Measurements from ENCODE around the gene LRPPRC. TPM values are rescaled to one million over a fixed set of nuclear protein-coding genes. Genes with fewer than 3 reads are reported as not detected.

The LRPPRC gene
- total and polyA plus RNA-seq, 5 donors: 32.0 to 83.6 (median 75.1) TPM

DNA sequence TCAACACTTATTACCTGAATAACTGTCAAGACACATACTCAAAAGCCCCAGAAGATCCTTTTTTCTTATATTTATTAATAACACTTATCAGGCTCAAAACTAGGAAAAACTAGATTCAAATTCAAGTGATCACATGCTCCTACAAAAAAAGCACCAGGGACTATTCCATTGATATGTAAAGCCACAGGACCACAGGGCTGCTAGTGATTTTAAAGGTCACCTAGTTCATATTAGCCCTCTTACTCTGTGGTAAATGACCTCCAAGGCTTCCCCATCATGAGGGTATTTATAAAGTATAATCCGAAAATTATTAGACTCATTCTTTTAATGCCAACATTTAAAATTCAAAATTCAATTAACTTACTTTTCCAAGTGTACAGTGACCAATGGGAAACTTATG lies 52.5 kb downstream of the LRPPRC start:
- WGBS: 95% methylated on average over 1 of the region's 1 CpG
- H3K4me3 ChIP-seq (ENCODE audit: low read length): no peak overlapping the region
- ATAC-seq: no peak
- intact Hi-C loops (cut with DNase I): no loop called here
- H3K4me1 ChIP-seq (ENCODE audit: control insufficient read depth, insufficient read depth, low read length): no peaks in the 10 kb centered on the region
- H3K27me3 ChIP-seq (ENCODE audit: control insufficient read depth, insufficient read depth): no peaks in the 10 kb centered on the region
- H3K9me3 ChIP-seq (ENCODE audit: control insufficient read depth, low read length): no peaks in the 10 kb centered on the region
- no peak overlapping the region for H3K27ac ChIP-seq (ENCODE audit: low read length)
- DNase-seq: no peak

DNA sequence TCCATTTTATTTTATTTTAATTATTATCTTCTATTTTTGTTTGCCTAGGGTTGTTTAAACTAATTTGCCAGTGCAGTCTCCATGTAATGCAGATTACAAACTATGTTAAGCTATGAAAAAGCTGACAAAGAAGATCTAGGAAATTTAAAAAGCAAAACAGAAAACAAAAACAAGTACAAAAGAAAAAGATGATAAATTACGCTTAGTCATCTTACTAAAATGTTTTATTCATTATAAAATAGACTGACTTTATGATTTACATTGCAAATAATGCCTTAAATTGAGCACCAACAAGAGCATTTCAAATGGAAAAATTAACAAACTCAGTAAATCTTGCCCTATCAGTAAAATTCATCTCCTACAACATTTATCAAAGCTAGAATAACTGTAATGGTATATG lies 52.9 kb downstream of the LRPPRC start:
- ATAC-seq: no peak
- Histone ChIP-seq H3K27me3 (ENCODE audit: control insufficient read depth, insufficient read depth) (no peaks in the 10 kb centered on the region), H3K4me1 (ENCODE audit: control insufficient read depth, insufficient read depth, low read length) (no peaks in the 10 kb centered on the region), H3K4me3 (ENCODE audit: low read length) (no peak overlapping the region), H3K9me3 (ENCODE audit: control insufficient read depth, low read length) (no peaks in the 10 kb centered on the region), H3K27ac (ENCODE audit: low read length) (no peak overlapping the region)
- intact Hi-C loops (cut with DNase I): no loop called here
- DNase-seq: no peak
- 95% methylated on average over 1 of the region's 1 CpG for WGBS

DNA sequence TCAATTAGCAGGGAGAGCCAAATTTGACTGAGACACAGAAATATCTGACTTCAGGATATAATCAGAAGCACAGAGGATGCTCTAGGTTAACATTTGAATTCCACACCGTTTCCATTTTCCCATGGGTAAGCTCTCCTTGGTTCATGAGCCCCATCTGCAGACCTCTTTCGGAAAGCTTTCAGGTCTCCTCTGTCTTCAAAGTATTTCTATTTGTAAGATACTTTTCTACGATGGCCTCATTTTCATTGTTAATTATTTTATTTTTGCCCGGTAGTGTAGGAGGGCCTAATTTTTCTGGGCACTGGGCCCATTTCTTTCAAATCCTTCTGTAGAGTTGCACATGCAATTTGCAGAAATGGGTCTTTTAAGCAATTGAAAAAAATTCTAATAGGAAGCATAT lies 53.8 kb downstream of the LRPPRC start:
- H3K27ac ChIP-seq (ENCODE audit: low read length): no peak overlapping the region
- 48% methylated on average over 4 of the region's 4 CpGs for WGBS
- H3K27me3 ChIP-seq (ENCODE audit: control insufficient read depth, insufficient read depth): no peaks in the 10 kb centered on the region
- ATAC-seq: no peak
- no peak overlapping the region for H3K4me3 ChIP-seq (ENCODE audit: low read length)
- DNase-seq: no peak
- no peaks in the 10 kb centered on the region for H3K4me1 ChIP-seq (ENCODE audit: control insufficient read depth, insufficient read depth, low read length)
- H3K9me3 ChIP-seq (ENCODE audit: control insufficient read depth, low read length): no peaks in the 10 kb centered on the region
- intact Hi-C loops (cut with DNase I): no loop called here

DNA sequence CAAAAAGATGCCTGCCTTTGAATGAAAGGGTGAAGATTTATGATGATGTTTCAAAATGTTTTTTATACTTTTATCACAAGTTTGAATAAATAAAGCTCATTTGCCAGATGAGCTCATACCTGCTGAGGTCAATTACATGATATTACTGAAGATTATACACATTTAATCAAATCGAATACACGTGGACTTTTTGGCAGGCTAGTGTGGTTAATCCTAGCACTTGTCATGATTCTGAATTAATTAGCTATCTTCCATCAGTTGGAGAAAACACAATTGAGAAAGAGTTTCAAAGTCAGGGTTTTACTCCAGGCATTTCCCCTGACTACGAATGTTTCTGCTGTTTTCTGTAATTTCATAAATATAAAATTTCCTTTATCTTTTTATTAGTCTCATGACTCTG lies 54.4 kb downstream of the LRPPRC start:
- Histone ChIP-seq H3K9me3 (ENCODE audit: control insufficient read depth, low read length) (no peaks in the 10 kb centered on the region), H3K27me3 (ENCODE audit: control insufficient read depth, insufficient read depth) (no peaks in the 10 kb centered on the region), H3K4me3 (ENCODE audit: low read length) (no peak overlapping the region), H3K27ac (ENCODE audit: low read length) (no peak overlapping the region), H3K4me1 (ENCODE audit: control insufficient read depth, insufficient read depth, low read length) (no peaks in the 10 kb centered on the region)
- 70% methylated on average over 3 of the region's 3 CpGs for WGBS
- ATAC-seq (no peak), DNase-seq (no peak)
- intact Hi-C loops (cut with DNase I): no loop called here

DNA sequence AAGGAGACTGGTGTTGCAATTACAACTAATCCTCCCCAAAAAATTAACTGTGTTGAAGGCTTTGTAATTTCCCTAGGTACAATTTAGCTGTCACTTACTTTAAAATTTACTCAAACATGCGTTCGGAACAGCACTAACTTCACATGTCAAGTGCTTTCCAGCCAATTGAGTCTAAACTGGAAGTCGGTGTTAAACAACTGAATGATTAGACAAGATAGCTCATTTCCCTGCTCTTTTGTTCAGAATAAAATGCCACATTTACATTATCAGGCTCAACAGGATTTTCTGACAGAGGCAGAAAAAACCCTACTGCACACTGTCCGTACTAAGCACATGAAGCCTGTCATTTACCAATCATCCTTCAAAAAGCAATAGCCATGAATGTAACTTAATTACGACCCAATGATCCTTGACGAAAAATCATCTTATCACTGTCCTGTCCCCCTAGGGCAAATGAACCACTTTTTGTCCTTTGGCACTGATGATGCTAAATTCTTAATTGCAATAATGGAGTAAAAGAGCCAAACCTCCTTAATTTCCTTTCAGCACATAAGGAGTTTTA lies 56.0 kb downstream of the LRPPRC start:
- intact Hi-C loops (cut with DNase I): no loop called here
- no peaks in the 10 kb centered on the region for H3K27me3 ChIP-seq (ENCODE audit: control insufficient read depth, insufficient read depth)
- H3K9me3 ChIP-seq (ENCODE audit: control insufficient read depth, low read length): no peaks in the 10 kb centered on the region
- H3K4me1 ChIP-seq (ENCODE audit: control insufficient read depth, insufficient read depth, low read length): no peaks in the 10 kb centered on the region
- DNase-seq: no peak
- no peak for ATAC-seq
- H3K27ac ChIP-seq (ENCODE audit: low read length): no peak overlapping the region
- WGBS: 89% methylated on average over 6 of the region's 6 CpGs
- H3K4me3 ChIP-seq (ENCODE audit: low read length): no peak overlapping the region

DNA sequence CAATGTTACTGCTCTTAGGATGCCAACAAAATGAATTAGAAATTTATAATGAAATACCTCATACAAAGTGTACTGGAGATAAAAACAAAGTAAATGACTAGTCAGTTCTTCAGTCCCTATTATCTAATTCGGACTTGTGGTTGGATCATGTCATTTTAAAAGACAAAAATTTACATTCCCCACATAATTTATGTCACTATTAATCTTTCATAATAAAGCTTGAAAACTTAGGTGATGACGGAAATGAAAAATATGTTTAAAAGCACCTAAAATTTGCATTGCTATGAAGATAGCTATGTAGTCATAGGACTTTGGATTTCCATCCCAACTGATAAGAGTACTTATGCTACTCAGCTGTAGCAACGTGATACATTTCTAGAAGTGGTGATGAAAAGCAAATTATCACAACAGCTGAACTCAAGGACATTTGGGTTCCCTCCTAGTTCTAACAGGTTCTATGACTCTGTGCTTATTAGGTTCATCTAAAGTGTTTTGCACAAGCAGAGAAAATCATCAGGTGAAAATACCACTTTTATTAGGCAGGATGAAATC lies 58.4 kb downstream of the LRPPRC start:
- WGBS: 58% methylated on average over 3 of the region's 3 CpGs
- no peaks in the 10 kb centered on the region for H3K4me1 ChIP-seq (ENCODE audit: control insufficient read depth, insufficient read depth, low read length)
- no peak overlapping the region for H3K27ac ChIP-seq (ENCODE audit: low read length)
- no peaks in the 10 kb centered on the region for H3K9me3 ChIP-seq (ENCODE audit: control insufficient read depth, low read length)
- no peaks in the 10 kb centered on the region for H3K27me3 ChIP-seq (ENCODE audit: control insufficient read depth, insufficient read depth)
- no peak overlapping the region for H3K4me3 ChIP-seq (ENCODE audit: low read length)
- ATAC-seq (peak in 1 of 2 donors; percentile 48), DNase-seq (no peak)
- intact Hi-C loops (cut with DNase I): no loop called here

DNA sequence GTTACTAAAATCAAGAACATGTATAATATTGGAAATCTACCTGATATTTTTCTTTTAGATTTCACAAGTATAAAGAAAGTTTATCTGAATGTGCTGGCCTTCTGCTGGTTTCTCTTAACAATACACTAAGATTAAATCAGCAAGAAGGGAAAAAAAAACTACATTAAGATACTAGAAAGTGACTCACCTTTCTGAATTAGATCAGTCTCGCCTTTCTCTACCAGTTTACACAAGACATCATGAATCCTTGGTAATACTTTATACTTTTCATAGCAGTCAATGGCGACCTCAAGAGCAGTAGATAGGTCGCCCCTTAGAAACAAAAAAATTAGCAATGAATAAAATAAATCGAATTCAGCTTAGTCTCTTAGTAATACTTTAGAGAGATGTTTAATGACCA lies 61.2 kb downstream of the LRPPRC start:
- ATAC-seq: no peak
- DNase-seq: no peak
- Histone ChIP-seq H3K27me3 (ENCODE audit: control insufficient read depth, insufficient read depth) (no peaks in the 10 kb centered on the region), H3K27ac (ENCODE audit: low read length) (no peak overlapping the region), H3K4me1 (ENCODE audit: control insufficient read depth, insufficient read depth, low read length) (no peaks in the 10 kb centered on the region), H3K9me3 (ENCODE audit: control insufficient read depth, low read length) (no peaks in the 10 kb centered on the region), H3K4me3 (ENCODE audit: low read length) (no peak overlapping the region)
- intact Hi-C loops (cut with DNase I): no loop called here
- 95% methylated on average over 4 of the region's 4 CpGs for WGBS

DNA sequence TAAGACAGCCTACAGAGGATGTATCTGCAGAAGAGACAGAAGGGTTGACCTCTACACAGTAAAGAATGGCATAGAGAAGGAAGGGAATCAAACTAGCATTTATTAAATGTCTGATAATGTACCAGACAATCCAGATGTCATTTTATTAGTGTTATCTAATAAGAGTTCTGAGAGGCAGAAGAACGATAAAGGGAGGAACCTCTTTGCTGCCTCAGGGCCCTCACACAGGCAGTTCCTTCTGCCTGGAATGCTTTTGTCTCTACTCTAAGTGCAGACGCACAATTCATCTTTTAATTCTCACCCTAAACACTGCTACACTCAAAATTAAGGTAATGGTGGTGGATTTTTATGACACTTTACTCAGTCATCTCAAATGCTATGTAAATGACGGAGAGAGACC lies 64.5 kb downstream of the LRPPRC start:
- WGBS: 97% methylated on average over 3 of the region's 3 CpGs

DNA sequence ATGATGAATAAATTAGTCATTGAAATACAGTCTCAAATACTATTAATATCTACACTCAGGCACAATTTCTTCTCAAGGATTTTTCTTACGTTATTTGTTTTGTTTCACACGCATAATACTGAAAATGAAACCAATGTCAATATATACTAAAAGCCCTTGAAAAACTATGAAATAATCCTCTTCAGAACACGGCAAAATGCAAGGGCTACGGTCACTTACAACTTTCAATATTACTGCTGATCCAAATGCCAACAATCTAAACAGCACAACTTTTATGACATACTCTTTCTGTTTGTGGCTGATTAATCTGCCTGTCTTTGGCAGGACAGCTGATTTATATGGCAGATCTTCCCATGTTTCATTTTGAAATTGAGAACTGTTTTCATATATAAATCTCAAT lies 68.3 kb downstream of the LRPPRC start:
- intact Hi-C loops (cut with DNase I): no loop called here
- 94% methylated on average over 4 of the region's 4 CpGs for WGBS

More for the DNA sequence above, 64.5 kb downstream of the LRPPRC start:
- H3K27ac ChIP-seq (ENCODE audit: low read length): no peak overlapping the region
- no peaks in the 10 kb centered on the region for H3K27me3 ChIP-seq (ENCODE audit: control insufficient read depth, insufficient read depth)
- no peak overlapping the region for H3K4me3 ChIP-seq (ENCODE audit: low read length)
- intact Hi-C loops (cut with DNase I): no loop called here
- DNase-seq: no peak
- no peak for ATAC-seq
- H3K4me1 ChIP-seq (ENCODE audit: control insufficient read depth, insufficient read depth, low read length): no peaks in the 10 kb centered on the region
- H3K9me3 ChIP-seq (ENCODE audit: control insufficient read depth, low read length): no peaks in the 10 kb centered on the region

DNA sequence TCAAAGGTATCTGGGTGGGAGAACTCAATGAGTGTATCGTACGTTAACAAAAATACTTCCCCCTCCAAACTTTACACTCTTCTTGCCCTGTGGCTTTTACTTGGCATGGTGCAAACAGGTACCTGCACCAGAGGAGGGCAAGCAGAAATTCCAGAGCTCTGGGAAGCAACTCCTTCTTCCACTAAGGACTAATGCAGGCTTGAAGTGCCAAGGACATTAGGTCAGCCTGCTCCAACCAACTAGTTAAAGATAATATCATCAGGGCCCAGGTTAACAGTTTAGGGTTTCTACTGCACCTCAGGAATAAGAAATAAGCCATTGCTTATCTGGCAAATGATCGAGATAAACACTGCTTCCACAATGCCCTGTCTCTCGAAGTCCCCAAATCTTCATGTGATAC lies 70.4 kb downstream of the LRPPRC start:
- no peak for ATAC-seq
- WGBS: 87% methylated on average over 4 of the region's 4 CpGs
- intact Hi-C loops (cut with DNase I): no loop called here

More for the DNA sequence above, 68.3 kb downstream of the LRPPRC start:
- Histone ChIP-seq H3K9me3 (ENCODE audit: control insufficient read depth, low read length) (no peaks in the 10 kb centered on the region), H3K4me3 (ENCODE audit: low read length) (no peak overlapping the region), H3K4me1 (ENCODE audit: control insufficient read depth, insufficient read depth, low read length) (no peaks in the 10 kb centered on the region), H3K27me3 (ENCODE audit: control insufficient read depth, insufficient read depth) (no peaks in the 10 kb centered on the region), H3K27ac (ENCODE audit: low read length) (no peak overlapping the region)
- DNase-seq (no peak), ATAC-seq (no peak)

DNA sequence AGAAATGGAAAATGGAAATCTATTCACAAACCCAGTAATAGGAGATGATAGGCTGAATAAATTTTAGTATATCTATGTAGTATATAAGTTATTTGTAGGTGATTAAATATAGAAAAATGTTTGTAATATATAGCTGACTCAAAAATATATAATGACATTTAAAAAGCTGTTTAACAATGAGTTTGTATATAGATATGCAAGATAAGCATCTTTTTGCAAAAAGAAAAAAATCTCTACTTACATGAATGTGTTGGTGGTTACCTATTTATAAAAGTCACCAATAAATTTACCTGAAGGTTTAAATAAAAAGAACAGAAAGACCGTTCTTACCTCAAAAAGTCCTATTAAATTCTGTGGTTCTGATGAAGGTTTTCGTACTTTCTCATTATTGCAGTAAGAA lies 71.3 kb downstream of the LRPPRC start:
- no peaks in the 10 kb centered on the region for H3K9me3 ChIP-seq (ENCODE audit: control insufficient read depth, low read length)
- DNase-seq (no peak), ATAC-seq (no peak)
- no peaks in the 10 kb centered on the region for H3K4me1 ChIP-seq (ENCODE audit: control insufficient read depth, insufficient read depth, low read length)
- intact Hi-C loops (cut with DNase I): no loop called here
- no peak overlapping the region for H3K4me3 ChIP-seq (ENCODE audit: low read length)
- no peak overlapping the region for H3K27ac ChIP-seq (ENCODE audit: low read length)
- H3K27me3 ChIP-seq (ENCODE audit: control insufficient read depth, insufficient read depth): no peaks in the 10 kb centered on the region
- WGBS: 96% methylated on average over 2 of the region's 2 CpGs

More for the DNA sequence above, 70.4 kb downstream of the LRPPRC start:
- Histone ChIP-seq H3K9me3 (ENCODE audit: control insufficient read depth, low read length) (no peaks in the 10 kb centered on the region), H3K27ac (ENCODE audit: low read length) (no peak overlapping the region), H3K4me1 (ENCODE audit: control insufficient read depth, insufficient read depth, low read length) (no peaks in the 10 kb centered on the region), H3K27me3 (ENCODE audit: control insufficient read depth, insufficient read depth) (no peaks in the 10 kb centered on the region), H3K4me3 (ENCODE audit: low read length) (no peak overlapping the region)
- DNase-seq: no peak
